SH-SY5Y (cell line): ENCODE data around the gene CCM2L.

ENCODE experiments used
- GATA2 ChIP-seq: IDR thresholded peaks from 2 replicates; pipeline ENCODE4 v1.6.1; 2011; ENCODE audit warnings: mild to moderate bottlenecking, low read depth, low read length
- GATA3 ChIP-seq: IDR thresholded peaks from 2 replicates; pipeline ENCODE4 v1.6.1; 2011; ENCODE audit warnings: low read depth, mild to moderate bottlenecking, low read length, moderate library complexity

DNA sequence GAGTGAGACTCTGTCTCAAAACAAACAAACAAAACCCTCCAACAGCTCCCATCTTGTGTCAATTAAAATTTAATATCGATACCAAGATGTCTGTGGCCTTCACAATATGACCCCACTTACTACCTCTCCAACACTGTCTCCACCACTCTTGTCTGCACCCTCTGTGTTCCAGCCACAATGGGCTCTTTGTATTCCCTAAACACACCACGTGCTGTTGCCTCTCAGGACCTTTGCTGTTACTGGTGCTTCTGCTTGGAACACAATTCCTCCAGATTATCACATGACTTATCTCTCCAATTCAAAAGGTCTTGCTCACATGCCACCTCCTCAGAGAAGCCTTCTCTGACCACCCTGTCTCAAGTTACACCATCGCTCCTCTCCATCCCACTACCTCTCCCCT lies 35.8 kb downstream of the CCM2L start:
- TF ChIP-seq GATA3 (no peak), GATA2 (no peak)
